ENCODE data around the gene ADCY3.

ADCY3 gene

DNA sequence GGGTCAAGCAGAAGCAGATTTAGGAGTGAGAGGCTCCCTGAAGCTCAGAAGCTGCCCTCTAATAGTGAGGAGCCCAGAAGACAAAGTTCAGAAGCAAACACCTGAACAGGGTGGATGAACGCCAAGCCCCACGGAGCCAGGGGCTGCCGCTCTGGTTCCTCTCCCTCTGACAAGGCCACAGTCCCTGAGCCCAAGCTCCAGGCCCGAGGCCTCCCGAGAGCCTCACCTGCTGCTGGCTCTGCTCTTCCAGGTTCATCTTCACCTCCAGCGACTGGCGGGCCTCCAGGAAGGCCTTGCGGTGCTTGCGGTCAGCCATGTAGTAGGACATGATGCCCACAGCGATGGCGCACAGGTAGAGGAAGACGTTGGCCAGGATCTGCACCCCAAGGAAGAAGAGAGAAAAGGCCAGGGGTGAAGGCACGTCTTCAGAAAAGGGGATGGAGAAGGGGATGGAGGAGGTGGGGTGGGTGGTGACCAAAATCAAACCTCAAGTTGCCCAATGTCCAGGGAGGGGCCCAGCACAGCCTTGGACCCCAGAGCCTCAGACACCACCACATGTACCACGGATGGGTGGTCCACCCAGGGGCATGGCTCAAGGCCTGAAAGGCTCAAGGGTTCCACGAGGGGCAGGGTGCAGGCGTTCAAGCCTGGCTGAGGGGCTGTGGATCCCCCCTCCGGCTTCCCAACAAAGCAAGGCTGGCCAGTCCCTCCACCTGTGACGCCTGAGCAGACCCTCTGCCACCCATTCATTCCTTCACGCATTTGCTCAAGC is 47.5 kb downstream of the ADCY3 start:
- no peak for DNase-seq

DNA sequence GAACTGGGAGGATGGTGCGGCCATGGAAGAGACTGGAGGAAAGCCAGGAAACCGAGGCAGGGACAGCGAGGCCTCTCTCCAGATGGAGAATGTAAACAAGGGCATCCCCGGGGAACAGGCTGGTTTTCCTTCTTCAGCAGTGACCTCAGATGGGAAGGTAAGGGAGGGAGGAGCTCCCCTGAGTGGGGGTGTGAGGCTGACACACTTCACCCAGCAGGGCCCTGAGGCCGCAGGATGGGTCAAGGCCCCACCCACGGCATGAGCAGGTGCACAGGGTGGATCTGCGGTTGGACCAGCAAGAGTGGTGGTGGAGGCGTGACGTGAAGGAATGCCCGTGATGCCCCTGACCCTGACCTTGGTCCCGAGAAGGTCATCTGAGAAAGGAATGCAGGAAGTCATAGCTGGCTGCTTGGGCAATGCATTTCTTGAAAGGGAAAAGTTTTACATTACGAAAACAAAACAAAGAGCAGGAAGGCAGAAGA is 48.1 kb downstream of the ADCY3 start:
- DNase-seq = no peak

DNA sequence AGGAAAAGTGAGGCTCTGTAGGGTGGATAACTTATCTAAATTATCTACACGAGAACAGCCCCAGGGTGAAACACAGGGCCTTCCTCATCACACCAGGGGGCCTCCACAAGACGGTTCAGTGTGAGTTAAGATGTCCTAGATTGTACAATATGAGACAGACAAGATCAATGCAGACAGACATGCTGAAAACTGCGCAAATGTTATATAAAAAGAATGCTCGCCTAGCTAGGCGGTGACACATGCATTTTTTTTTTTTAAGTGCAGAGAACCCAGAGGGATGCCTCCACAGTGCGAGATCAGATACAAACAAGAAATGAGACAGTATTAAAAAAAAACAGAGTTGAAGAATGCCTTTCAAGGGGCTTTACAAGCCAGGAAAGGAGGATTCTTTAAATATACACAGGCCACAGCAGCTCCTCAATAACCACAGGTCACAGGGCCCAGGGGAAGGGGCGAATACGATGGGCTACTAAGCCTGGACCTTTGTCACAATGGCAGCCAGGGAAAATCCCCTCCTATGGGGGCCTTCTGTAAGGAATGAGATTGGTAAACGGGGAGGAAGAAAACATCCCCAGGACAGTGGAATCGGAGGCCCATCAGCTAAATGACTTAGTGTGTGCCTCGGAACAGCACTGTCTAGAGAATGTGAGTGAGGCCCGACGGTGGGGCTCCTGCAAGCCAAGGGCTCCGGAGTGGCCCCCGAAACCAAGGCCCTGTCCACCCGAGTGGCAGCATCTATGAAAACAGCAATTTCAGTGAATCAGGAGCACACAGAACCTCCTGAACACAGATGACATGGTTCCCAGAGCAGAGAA is 48.9 kb downstream of the ADCY3 start:
- no peak for DNase-seq

- DNase-seq = no peak
Measured at GRCh38 chr2:24870440-24870839, 49.6 kb downstream of the ADCY3 start.

GRCh38 chr2:24866946-24867345 is 53.1 kb downstream of the ADCY3 start:
- DNase-seq = no peak

DNA sequence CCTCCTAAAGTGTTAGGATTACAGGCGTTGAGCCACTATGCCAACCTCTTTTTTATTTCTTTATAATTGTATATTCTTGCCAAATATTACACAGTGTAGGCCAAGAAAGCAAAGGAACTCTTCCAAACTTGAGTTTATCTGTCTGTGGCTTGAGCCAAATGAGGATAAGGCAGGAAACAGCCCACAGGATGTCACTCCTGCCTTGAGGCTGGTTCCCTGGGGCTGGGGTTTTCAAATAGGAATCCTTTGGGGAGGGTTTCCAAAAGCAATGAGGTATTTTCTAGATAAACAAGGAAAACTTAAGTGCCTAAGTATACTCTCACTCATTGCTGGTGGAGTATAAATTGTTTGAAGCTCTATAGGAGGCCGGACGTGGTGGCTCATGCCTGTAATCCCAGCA is 56.4 kb downstream of the ADCY3 start:
- no peak for DNase-seq

DNA sequence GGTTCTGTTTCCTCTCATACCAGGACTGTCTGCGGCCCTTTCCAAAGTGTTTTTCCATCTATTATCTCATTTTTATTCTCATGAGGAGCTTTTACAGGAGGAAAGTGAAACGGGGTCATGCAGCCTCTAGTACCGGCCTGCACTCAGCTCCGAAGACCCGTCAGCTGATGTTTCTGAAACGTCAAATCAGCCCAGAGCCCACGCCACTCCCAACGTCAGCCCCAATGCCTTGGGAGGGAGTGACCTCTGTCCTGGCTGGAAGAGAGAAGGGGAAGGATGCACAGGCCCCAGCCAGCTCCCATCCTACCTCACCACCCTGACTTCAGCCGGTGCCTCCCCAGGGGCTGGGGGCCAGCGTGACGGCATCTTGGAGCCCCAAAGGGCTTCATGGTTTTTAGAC is 58.5 kb downstream of the ADCY3 start:
- DNase-seq = no peak

- no peak for DNase-seq
Measured at GRCh38 chr2:24860631-24861030, 59.4 kb downstream of the ADCY3 start.

DNA sequence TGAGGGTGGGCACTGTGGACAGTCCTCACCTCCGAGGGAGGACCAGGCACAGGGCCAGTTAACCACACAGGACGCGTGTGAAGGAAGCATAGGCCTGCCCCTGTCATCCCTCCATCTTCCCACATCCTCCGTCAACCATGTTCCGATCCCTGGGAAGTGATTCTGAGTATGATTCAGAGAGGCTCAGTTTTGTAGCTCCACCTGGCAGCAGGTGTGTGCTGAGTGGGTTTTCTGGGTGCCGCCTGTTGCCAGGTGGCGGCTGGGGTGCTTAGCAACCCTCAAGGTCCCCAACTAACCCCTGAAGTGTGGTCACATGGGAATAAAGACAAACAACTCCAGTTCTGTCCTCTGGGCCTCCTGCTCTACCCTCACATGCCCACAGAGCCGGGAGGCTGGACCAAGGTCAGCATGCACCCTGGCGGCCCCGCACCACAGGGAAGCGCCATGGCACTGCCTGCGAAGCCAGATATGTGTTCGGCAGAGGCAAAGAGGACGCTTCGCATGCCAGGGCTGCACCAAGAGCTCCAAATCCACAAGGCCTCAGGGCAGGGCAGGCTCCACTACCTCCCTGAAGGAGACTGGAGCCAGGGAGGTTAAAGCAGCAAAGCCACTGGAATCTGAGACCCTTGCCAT is 60.0 kb downstream of the ADCY3 start:
- no peak for DNase-seq

DNA sequence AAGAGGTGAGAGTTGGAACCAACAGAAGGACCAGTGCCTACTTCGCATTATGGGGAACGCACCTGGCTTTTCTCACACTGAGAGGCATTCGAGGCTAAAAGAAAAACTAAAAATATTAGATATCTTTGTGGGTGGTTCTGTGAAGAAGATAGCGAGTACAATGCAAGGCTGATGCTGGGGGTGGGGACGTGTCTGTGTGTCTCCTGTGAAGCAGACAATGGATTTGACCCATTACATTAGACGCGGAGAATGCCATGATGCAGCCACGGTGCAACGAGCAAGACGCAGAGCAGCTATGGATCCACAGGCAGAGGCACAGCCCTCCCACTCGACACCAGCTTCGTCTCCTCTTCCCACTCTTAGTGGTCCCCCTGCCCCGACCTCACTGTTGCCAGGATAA is 61.0 kb downstream of the ADCY3 start:
- no peak for DNase-seq

- DNase-seq = no peak
Measured at GRCh38 chr2:24857746-24858145, 62.3 kb downstream of the ADCY3 start.

DNA sequence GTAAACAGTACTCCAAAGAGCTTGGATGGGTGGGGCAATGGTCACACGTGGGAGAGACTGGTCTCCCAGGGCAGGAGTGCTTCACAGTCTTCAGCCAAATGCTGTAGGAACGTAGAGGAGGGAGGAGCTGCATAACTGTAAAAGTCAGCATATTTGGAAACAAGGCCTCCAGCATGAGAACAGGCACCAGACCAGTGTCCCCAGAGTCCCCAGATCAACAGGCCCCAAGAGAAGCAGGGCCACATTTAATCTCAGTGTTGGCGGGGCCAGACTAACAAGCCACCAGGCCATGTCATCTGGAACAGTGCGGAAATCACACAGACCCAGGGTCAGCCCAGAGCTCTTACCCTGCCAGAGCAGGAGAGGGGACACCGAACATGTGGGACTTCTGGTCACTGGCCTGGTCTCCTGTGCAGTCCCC is 63.2 kb downstream of the ADCY3 start:
- no peak for DNase-seq

GRCh38 chr2:24855726-24856125 is 64.3 kb downstream of the ADCY3 start:
- DNase-seq = no peak

DNA sequence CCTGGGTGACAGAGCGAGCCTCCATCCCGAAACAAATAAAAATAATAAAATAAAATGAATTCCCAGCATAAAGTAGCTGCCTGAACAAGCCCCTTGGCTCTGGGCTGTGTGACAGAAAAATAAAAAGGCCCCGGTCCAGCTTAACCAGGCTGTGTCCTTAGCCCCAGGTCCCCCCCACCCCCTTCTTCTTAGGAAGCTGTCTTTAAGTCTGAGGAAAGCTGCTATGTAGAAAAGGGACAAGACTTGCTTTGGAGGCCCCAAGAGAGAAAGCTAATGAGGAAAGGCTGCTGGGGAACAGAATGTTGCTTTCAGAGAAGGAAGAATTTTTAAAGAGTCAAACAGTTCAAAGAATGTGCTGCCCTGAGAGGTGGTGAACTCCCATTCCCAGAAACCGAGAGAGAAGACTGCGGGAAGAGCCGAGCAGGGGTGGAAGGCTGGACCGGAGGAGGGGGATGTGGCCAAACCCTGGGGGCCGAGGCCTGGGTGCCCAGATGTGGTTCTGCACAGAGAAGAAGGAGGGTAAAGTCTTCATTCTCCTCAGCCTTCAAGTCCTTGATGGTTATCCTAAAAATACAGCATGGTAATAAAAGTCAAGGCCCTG is 64.9 kb downstream of the ADCY3 start:
- DNase-seq = no peak

DNA sequence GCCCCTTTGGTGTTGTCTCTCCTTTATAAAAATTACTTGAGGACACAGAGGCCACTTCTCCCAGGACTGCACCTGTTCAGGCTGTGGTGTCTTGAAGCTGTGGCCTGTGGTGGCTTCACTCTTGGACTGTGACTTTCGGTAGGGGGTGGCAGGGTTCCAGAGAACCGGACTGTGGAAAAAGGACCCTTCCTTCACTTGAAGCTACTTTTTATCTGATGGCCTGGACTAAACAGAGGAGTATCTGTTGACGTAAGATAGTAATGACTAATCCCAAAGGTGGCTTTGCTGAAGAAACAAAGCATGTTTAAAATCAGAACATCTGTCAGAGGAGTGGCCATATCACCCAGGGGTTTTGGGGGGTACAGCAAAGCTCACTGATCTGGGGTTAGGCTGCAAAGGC is 66.0 kb downstream of the ADCY3 start:
- no peak for DNase-seq

GRCh38 chr2:24853046-24853445 is 67.0 kb downstream of the ADCY3 start:
- DNase-seq = no peak

DNA sequence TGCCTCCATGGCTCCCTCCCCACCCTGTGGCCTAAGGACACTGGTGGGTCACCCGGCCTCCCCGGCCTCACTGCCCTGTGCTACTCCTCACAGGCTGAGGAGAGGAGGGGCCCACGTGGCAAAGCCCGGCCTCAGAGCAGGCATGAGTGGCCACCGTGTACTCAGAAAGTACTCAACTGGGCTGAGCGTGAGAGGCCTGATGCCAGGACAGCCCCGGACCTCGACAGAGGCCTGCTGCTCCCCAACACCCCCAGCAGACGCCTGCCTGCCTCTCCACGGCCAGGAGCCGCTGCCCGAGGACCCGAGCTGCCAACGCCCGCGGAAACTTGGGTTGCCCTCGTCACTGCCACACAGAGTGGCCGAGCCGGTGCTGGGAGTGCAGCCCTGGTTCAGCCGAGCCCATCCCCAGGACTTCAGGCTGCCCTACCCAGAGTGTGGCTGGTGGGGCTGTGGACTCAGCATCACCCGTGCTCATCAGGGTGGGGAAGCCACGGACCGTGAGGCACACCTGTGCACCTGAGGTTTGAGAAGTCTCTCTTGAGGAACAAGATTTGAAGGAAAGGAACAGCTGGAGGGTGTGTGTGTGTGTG is 67.5 kb downstream of the ADCY3 start:
- DNase-seq = no peak

DNA sequence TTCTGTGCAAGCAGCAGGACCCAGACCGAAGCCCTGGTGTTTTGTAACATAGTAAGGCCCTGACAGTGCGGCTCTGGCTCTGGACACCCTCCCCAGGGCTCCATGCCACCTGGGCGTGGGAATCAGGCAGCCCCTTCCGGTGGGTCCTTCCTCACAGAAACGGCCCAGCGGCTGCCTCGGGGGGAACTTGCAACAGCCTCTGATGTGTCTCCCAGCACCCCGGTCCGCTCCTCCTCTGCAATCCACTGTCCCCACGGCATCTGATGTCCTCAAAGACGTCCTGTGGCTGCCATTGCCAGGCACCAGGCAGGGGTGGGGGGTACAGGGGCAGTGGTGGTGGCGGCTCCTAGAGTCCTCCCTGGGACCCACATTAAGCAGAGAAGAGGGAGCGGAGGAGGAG is 68.0 kb downstream of the ADCY3 start:
- DNase-seq = no peak

- no peak for DNase-seq
Measured at GRCh38 chr2:24850944-24851343, 69.1 kb downstream of the ADCY3 start.

DNA sequence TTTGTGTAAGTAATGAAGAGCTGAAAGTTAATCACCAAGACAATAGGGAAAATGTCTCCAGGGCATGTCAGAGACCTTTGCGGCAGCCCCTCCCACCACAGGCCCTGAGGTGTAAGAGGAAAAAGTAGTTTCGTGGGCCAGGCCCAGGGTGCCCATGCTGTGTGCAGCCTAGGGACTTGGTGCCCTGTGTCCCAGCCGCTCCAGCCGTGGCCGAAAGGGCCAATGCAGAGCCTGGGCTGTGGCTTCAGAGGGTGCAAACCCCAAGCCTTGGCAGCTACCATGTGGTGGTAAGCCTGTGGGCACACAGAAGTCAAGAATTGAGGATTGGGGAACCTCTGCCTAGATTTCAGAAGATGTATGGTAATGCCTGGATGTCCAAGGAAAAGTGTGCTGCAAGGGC is 74.3 kb downstream of the ADCY3 start:
- no peak for DNase-seq

- DNase-seq = no peak
Measured at GRCh38 chr2:24844023-24844685, 75.9 kb downstream of the ADCY3 start.

- DNase-seq = no peak
Measured at GRCh38 chr2:24843330-24843860, 76.6 kb downstream of the ADCY3 start.

Measured in stimulated activated CD4-positive, alpha-beta T cell treated with anti-CD3 and anti-CD28 coated beads, Interleukin-4, amount 100 ng/mL, for 4 hours (primary cell).